22Rv1 (cell line): ENCODE data around the gene ZFHX3.

Experiments used
- H3K27ac ChIP-seq: fragments of 450-650 bp; 2 replicates; pipeline ENCODE4 v1.5.1; 2017
- ZFX ChIP-seq: fragments of 450-650 bp; IDR thresholded peaks from 2 replicates; pipeline ENCODE4 v1.6.1; 2017; ENCODE audit warnings: antibody characterized with exemption, borderline replicate concordance
- TF ChIP-seq, protein P1 (sequence below): fragments of 450-650 bp; IDR thresholded peaks from 2 replicates; pipeline ENCODE4 v1.5.1; 2017; ENCODE audit warnings: mild to moderate bottlenecking

Gene ZFHX3

DNA sequence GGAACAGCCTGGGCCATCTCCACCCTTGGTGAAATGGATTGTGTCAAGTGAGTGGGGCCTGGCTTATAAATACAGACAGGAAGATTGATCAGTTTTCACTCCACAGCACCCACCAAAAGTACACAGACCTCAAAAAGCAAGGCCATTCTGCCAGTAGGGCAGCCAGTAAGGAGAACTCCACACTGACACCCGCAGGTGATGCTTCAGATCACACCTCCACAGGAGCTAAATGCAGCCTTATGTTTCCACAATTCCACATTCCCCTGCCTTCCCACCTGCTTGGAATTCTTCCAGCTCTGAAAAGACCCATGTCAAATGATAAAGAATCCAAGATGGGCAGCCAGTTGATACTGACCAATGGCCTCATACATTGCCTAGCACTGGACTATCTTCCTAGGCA lies 191.1 kb downstream of the ZFHX3 start:
- H3K27ac ChIP-seq: no peak overlapping the region
- no peak for TF ChIP-seq ZFX
- TF ChIP-seq, protein P1, sequence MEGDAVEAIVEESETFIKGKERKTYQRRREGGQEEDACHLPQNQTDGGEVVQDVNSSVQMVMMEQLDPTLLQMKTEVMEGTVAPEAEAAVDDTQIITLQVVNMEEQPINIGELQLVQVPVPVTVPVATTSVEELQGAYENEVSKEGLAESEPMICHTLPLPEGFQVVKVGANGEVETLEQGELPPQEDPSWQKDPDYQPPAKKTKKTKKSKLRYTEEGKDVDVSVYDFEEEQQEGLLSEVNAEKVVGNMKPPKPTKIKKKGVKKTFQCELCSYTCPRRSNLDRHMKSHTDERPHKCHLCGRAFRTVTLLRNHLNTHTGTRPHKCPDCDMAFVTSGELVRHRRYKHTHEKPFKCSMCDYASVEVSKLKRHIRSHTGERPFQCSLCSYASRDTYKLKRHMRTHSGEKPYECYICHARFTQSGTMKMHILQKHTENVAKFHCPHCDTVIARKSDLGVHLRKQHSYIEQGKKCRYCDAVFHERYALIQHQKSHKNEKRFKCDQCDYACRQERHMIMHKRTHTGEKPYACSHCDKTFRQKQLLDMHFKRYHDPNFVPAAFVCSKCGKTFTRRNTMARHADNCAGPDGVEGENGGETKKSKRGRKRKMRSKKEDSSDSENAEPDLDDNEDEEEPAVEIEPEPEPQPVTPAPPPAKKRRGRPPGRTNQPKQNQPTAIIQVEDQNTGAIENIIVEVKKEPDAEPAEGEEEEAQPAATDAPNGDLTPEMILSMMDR: peak; percentile 57

DNA sequence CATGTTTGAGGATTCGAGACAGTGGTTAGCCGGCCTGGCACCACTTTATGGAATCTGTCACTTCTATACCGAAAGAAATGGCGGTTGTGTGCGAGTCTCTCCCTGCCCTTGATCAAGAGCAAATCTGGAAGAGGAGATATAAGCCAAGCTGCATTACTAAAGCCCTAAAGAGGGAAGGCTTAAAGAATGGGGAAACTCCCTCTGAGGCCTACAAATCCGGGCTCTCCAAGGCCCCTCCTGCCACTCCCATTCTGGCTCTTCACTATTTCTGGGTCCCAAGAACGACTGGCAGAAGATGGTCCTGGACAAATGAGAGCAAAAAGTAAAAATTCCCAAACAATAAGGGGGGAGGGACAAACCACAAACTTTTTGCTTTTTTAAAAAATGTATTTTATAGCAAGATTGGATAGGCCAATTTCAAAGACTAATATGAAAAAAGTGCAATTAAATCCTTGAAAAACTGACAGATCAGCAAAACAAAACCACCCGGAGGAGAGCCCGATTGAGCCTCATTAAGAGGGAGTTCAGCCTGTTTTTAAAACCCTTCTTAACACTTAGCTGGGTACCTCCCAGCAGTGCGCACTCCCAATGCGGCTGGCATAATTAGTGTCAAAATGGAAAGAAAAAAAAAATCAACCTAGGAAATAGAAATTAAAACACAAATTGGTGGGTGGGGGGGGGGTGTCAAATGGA lies 193.5 kb downstream of the ZFHX3 start:
- TF ChIP-seq ZFX: no peak
- TF ChIP-seq, protein P1: no peak
- H3K27ac ChIP-seq: no peak overlapping the region

DNA sequence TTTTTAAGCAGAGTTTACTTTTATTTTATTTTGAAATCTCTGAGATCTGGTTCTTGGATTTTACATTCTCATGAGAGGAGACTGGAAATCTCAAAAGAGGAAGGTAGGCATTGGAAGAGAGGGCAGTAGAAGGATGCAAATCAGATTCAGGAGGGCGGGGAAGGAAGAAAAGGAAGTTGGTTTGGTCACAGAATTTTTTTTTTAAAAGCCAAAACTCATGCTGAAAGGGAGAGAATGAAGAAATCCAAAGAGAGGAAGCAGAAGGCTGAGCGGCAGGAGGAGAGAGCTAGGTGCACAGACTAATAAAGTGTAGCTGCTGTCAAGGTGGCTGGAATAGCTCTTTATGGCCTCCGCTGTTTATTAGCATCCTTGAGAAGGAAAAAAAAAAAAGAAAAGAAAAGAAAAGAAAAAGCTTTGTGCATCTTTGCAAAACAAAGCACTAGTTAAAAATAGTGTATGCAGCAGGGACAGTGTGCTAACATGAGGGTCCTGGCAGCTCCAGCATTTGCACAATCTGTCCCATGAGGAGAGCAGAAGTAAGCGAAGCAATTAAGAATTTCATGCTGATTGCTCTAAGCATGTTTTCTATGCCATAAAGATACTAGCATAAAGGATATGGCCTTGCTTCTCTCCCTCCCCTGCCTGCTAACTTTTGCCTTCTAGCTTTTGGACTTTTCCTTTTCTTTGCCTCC lies 194.2 kb downstream of the ZFHX3 start:
- TF ChIP-seq ZFX: no peak
- TF ChIP-seq, protein P1: no peak
- H3K27ac ChIP-seq: no peak overlapping the region

DNA sequence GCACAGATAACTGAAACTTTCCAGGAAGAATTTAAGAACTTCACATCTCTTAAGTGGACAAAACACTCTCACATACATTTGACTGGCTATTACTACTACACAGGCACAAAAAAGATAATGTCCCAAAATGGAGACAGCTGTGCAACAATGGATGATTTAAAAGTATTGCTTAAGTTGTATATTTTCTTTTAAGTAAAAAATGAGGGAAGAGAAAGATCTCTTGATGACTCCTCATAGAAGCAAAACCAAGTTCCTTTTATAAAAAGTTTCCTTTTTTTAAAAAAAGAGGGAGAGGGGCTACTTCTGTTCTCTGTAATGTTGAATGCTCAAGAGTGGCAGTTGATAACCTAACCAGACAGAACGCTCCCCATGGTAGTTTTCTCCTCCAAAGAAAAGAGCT lies 195.5 kb downstream of the ZFHX3 start:
- TF ChIP-seq, protein P1: no peak
- TF ChIP-seq ZFX: no peak

DNA sequence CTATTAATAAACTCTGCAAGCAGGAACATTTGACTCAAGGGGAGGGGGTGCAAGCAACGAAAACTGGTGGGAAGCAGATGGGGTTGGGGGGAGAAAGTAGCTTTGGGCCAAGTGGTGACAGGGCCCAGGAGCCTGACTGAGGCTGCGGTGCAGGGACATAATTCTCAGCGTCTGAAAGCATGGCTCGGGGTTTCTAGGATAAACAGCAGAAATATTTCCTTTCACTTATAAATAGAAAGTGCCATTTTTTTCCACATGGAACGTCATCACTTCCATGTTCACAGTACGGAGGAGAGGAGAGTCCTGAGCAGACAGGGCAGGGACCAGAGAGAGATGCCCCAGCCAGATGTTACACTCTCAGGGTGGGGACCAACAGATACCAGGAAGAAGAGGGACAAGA lies 197.1 kb downstream of the ZFHX3 start:
- TF ChIP-seq, protein P1: no peak
- no peak for TF ChIP-seq ZFX
- no peak overlapping the region for H3K27ac ChIP-seq

More for the DNA sequence above, 195.5 kb downstream of the ZFHX3 start:
- no peak overlapping the region for H3K27ac ChIP-seq

DNA sequence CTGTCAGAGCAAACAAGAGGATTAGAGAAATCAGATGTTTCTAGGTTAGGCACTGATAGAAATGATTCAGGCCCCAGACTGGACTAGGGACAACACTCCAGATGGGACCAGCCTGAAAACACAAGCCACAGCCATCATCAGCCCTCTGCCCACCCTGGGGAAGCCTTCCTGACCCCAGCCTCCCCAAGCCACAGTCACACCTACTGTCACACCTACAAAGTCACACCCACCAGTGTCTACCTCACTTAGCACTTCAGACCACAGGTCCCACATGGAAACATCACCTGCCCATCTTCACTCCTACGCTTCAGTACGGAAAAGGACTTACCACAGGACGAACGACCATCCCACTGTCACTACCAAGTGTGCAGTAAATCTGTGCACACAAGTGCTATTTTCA lies 197.9 kb downstream of the ZFHX3 start:
- H3K27ac ChIP-seq: no peak overlapping the region
- no peak for TF ChIP-seq ZFX
- TF ChIP-seq, protein P1: no peak
